CD4-positive, alpha-beta T cell (primary cell): Measurements from ENCODE around the gene NMNAT2. TPM values are rescaled to one million over a fixed set of nuclear protein-coding genes. Genes with fewer than 3 reads are reported as not detected.
"Not testable (repeated sequence)": the region's sequence is repeated elsewhere in the genome, so short reads cannot be mapped to it uniquely, and the experiment has no call there.

Experiments
- ATAC-seq: fragments of 200-7000 bp; cut with Tn5 transposase; one replicate; pipeline ENCODE4 v1.10.0; 2022; ENCODE audit warnings: mild to moderate bottlenecking; ENCODE audit not compliant: poor library complexity
- CTCF ChIA-PET: fragments of 350-600 bp; sonication (Branson Sonifier 250); formaldehyde crosslinking; loops from one replicate; lab custom pipeline; 2021; ENCODE audit warnings: antibody characterized with exemption, inconsistent platforms; lab: Charles Lee
- POLR2A ChIA-PET: fragments of 350-600 bp; sonication (Branson Sonifier 250); formaldehyde crosslinking; loops from one replicate; lab custom pipeline; 2021; ENCODE audit warnings: antibody characterized with exemption, inconsistent platforms; lab: Charles Lee
- DNase-seq, 14 experiments: peaks; one replicate each; pipeline ENCODE4 v3.0.0-alpha.2; 2013 to 2020; ENCODE audit warnings: mixed read lengths in 2 of 14
- H3K27ac ChIP-seq, 2 donors: one replicate each; pipeline versions ENCODE4 v1.5.1 to v1.7.0; 2013; ENCODE audit warnings: low read length in 2 of 2, low read depth in 1 of 2, mild to moderate bottlenecking in 1 of 2
- H3K27me3 ChIP-seq, 2 experiments: 1 replicate in 1 of 2; 2 replicates in 1 of 2; pipeline versions ENCODE4 v1.6.1 to v1.7.0; 2013; ENCODE audit warnings: low read length in 2 of 2, control low read depth in 1 of 2, mild to moderate bottlenecking in 1 of 2, moderate library complexity in 1 of 2; ENCODE audit not compliant: insufficient read depth in 2 of 2, control insufficient read depth in 1 of 2
- H3K36me3 ChIP-seq: one replicate; pipeline ENCODE4 v1.6.1; 2013; ENCODE audit warnings: low read length, control low read depth; ENCODE audit not compliant: insufficient read depth
- H3K4me1 ChIP-seq: one replicate; pipeline ENCODE4 v1.6.1; 2013; ENCODE audit warnings: low read length, control low read depth; ENCODE audit not compliant: insufficient read depth
- H3K4me3 ChIP-seq: one replicate; pipeline ENCODE4 v1.5.1; 2013; ENCODE audit warnings: mild to moderate bottlenecking, low read length, moderate library complexity
- H3K9me3 ChIP-seq, 2 experiments: 1 replicate in 1 of 2; 2 replicates in 1 of 2; pipeline versions ENCODE4 v1.6.1 to v1.7.0; 2013; ENCODE audit warnings: low read length in 2 of 2, mild to moderate bottlenecking in 2 of 2, control low read depth in 1 of 2, moderate library complexity in 1 of 2; ENCODE audit not compliant: control insufficient read depth in 1 of 2, insufficient read depth in 1 of 2
- H3K27ac Mint-ChIP-seq: one replicate; pipeline ENCODE4 v1.8.0; 2020; ENCODE audit warnings: mixed read lengths
- H3K27me3 Mint-ChIP-seq: one replicate; pipeline ENCODE4 v1.8.0; 2021; ENCODE audit warnings: mixed read lengths
- H3K36me3 Mint-ChIP-seq: one replicate; pipeline ENCODE4 v1.8.0; 2021; ENCODE audit warnings: low read depth, mixed read lengths
- H3K4me1 Mint-ChIP-seq: one replicate; pipeline ENCODE4 v1.8.0; 2021; ENCODE audit warnings: low read depth, mixed read lengths
- H3K4me3 Mint-ChIP-seq: one replicate; pipeline ENCODE4 v1.8.0; 2020; ENCODE audit warnings: mild to moderate bottlenecking, mixed read lengths
- H3K9me3 Mint-ChIP-seq: one replicate; pipeline ENCODE4 v1.8.0; 2020; ENCODE audit warnings: mixed read lengths
- intact Hi-C, 2 experiments: fragments of 100-400 bp; cut with DNase I in 1 of 2; cut with micrococcal nuclease in 1 of 2; formaldehyde crosslinking; loops; one replicate each; pipeline versions ENCODE4 v1.15.1 to v1.9.0; 2023 to 2025; cut with DNase I, micrococcal nuclease
- total RNA-seq, 174 experiments: library from RNA in 2 of 174; stranded (reverse) in 2 of 174; gene quantifications; one replicate each; pipeline ENCODE4 v1.2.3 and lab custom pipeline; 2021 to 2026
- TF ChIP-seq, protein P1 (sequence below): fragments of 200-600 bp; IDR thresholded peaks from one replicate; pipeline ENCODE4 v1.8.0; 2022; ENCODE audit warnings: antibody characterized with exemption, mild to moderate bottlenecking

NMNAT2 gene
- total RNA-seq, 2 experiments from 2014 or later = not detected

DNA sequence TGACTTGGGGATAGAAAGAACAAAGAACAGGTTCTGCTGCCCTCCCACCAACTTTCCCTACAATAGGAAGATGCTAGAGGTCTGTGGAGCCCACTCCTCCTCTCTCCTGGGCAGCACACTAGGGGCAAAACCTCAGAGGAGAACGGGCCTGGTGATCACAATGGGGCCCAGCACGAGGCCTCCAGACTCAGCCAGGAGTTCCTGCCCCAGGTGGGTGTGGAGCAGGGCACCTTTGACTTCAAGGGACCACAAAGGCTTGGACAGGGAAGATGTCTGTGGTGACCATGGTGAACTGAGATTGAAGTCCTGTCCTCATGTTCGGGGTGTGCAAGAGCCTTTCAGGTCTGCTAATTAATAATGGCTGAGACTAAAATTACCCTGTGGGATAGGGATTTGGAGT, 143.3 kb downstream of the NMNAT2 start:
- CTCF ChIA-PET = no interaction called here
- TF ChIP-seq, protein P1, sequence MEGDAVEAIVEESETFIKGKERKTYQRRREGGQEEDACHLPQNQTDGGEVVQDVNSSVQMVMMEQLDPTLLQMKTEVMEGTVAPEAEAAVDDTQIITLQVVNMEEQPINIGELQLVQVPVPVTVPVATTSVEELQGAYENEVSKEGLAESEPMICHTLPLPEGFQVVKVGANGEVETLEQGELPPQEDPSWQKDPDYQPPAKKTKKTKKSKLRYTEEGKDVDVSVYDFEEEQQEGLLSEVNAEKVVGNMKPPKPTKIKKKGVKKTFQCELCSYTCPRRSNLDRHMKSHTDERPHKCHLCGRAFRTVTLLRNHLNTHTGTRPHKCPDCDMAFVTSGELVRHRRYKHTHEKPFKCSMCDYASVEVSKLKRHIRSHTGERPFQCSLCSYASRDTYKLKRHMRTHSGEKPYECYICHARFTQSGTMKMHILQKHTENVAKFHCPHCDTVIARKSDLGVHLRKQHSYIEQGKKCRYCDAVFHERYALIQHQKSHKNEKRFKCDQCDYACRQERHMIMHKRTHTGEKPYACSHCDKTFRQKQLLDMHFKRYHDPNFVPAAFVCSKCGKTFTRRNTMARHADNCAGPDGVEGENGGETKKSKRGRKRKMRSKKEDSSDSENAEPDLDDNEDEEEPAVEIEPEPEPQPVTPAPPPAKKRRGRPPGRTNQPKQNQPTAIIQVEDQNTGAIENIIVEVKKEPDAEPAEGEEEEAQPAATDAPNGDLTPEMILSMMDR = no peak

GRCh38 chr1:183273984-183274383, 144.2 kb downstream of the NMNAT2 start:
- peaks cover 11% of the 10 kb centered on the region for H3K27me3 Mint-ChIP-seq
- not testable (repeated sequence) for H3K27ac Mint-ChIP-seq, H3K36me3 Mint-ChIP-seq

More for the DNA sequence above, 143.3 kb downstream of the NMNAT2 start:
- Mint-ChIP-seq H3K36me3 (no peaks in the 10 kb centered on the region), H3K9me3 (no peaks in the 10 kb centered on the region), H3K27ac (no peak overlapping the region), H3K4me3 (no peak overlapping the region), H3K27me3 (peaks cover 11% of the 10 kb centered on the region), H3K4me1 (no peaks in the 10 kb centered on the region)
- Histone ChIP-seq H3K27ac (no peak overlapping the region), H3K4me3 (no peak overlapping the region), H3K36me3 (no peaks in the 10 kb centered on the region), H3K9me3 (no peaks in the 10 kb centered on the region), H3K27me3 (no peaks in the 10 kb centered on the region), H3K4me1 (peaks cover 5% of the 10 kb centered on the region)
- no peak for DNase-seq
- ATAC-seq = no peak
- intact Hi-C loops = no loop called here
- POLR2A ChIA-PET = no interaction called here

GRCh38 chr1:183273300-183273699, 144.9 kb downstream of the NMNAT2 start:
- Histone ChIP-seq H3K27me3 (no peaks in the 10 kb centered on the region), H3K4me3 (no peak overlapping the region), H3K9me3 (no peaks in the 10 kb centered on the region), H3K36me3 (no peaks in the 10 kb centered on the region), H3K4me1 (peaks cover under 1% of the 10 kb centered on the region), H3K27ac (no peak overlapping the region)
- Mint-ChIP-seq H3K27ac (no peak overlapping the region), H3K27me3 (peaks cover 13% of the 10 kb centered on the region), H3K9me3 (no peaks in the 10 kb centered on the region), H3K36me3 (no peaks in the 10 kb centered on the region), H3K4me3 (no peak overlapping the region), H3K4me1 (no peaks in the 10 kb centered on the region)
- no peak for DNase-seq
- no peak for ATAC-seq
- TF ChIP-seq, protein P1 = no peak
- POLR2A ChIA-PET = no interaction called here
- intact Hi-C loops = no loop called here
- CTCF ChIA-PET = no interaction called here

More at GRCh38 chr1:183273984-183274383, 144.2 kb downstream of the NMNAT2 start:
- ATAC-seq, POLR2A ChIA-PET, H3K9me3 ChIP-seq, CTCF ChIA-PET, H3K36me3 ChIP-seq, H3K27me3 ChIP-seq, H3K9me3 Mint-ChIP-seq, intact Hi-C loops, H3K4me3 Mint-ChIP-seq, H3K4me1 Mint-ChIP-seq, H3K4me3 ChIP-seq, H3K27ac ChIP-seq, DNase-seq, H3K4me1 ChIP-seq: not testable (repeated sequence)

DNA sequence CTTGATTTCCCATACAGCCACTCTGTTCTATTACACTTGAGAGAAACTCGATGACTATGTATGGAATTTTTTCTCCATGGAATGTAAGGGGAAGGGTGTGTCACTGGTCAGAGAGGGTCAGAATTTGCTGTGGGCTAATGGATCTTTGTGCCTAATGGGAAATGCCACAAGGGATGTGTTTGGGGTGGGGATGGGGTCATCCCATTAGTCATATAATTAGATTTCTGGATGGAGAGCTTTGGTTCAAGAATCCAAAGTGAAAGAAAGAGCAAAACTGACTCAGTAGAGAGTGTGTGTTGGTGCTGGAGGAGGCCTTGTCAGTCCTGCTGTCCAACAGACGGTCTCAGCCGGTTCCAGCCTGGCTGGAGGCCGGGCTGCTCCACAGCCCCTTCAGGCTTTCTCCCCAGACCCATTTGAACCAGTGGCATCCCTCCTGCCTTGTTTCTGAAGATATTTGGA, 145.8 kb downstream of the NMNAT2 start:
- no peaks in the 10 kb centered on the region for H3K4me1 ChIP-seq
- H3K27ac Mint-ChIP-seq = no peak overlapping the region
- ChIA-PET CTCF (no interaction called here), POLR2A (no interaction called here)
- peaks cover 20% of the 10 kb centered on the region for H3K27me3 Mint-ChIP-seq
- H3K36me3 ChIP-seq = no peaks in the 10 kb centered on the region
- H3K4me3 ChIP-seq = no peak overlapping the region
- intact Hi-C loops = no loop called here
- no peaks in the 10 kb centered on the region for H3K9me3 Mint-ChIP-seq
- H3K4me3 Mint-ChIP-seq = no peak overlapping the region
- ATAC-seq (no peak), DNase-seq (no peak)
- no peak overlapping the region for H3K27ac ChIP-seq
- TF ChIP-seq, protein P1 = no peak
- no peaks in the 10 kb centered on the region for H3K4me1 Mint-ChIP-seq
- H3K36me3 Mint-ChIP-seq = no peaks in the 10 kb centered on the region
- H3K9me3 ChIP-seq = no peaks in the 10 kb centered on the region
- H3K27me3 ChIP-seq = peaks cover 0 to 1% of the 10 kb centered on the region in 2 experiments
